ENCODE results near the gene PTTG1IP. TPM values are rescaled to one million over a fixed set of nuclear protein-coding genes. Genes with fewer than 3 reads are reported as not detected.

Gene PTTG1IP
- total RNA-seq, 1 donor from 2014 or later: 72.2 TPM

GRCh38 chr21:44869781-44870747, 3.4 kb downstream of the PTTG1IP start:
- DNase-seq (ENCODE audit: low spot score in 2 of 2): no peak
- FAIRE-seq: no peak

GRCh38 chr21:44868707-44869106, 4.8 kb downstream of the PTTG1IP start:
- no peak for FAIRE-seq

GRCh38 chr21:44867999-44868700, 5.3 kb downstream of the PTTG1IP start:
- DNase-seq (ENCODE audit: low spot score in 2 of 2) (no peak), FAIRE-seq (no peak)

More at GRCh38 chr21:44868707-44869106, 4.8 kb downstream of the PTTG1IP start:
- no peak for DNase-seq (ENCODE audit: low spot score in 2 of 2)

GRCh38 chr21:44867464-44867863, 6.0 kb downstream of the PTTG1IP start:
- DNase-seq (ENCODE audit: low spot score in 2 of 2) (no peak), FAIRE-seq (no peak)

- DNase-seq (ENCODE audit: low spot score in 2 of 2): no peak
- FAIRE-seq: no peak
Observed at GRCh38 chr21:44866780-44867179, 6.7 kb downstream of the PTTG1IP start.

GRCh38 chr21:44865561-44866280, 7.8 kb downstream of the PTTG1IP start:
- DNase-seq (ENCODE audit: low spot score in 2 of 2) (no peak), FAIRE-seq (no peak)

- DNase-seq (ENCODE audit: low spot score in 2 of 2) (no peak), FAIRE-seq (no peak)
Observed at GRCh38 chr21:44862869-44863685, 10.4 kb downstream of the PTTG1IP start.

GRCh38 chr21:44858791-44859190, 14.7 kb downstream of the PTTG1IP start:
- FAIRE-seq (no peak), DNase-seq (ENCODE audit: low spot score in 2 of 2) (no peak)

GRCh38 chr21:44858291-44858690, 15.2 kb downstream of the PTTG1IP start:
- no peak for DNase-seq (ENCODE audit: low spot score in 2 of 2)
- no peak for FAIRE-seq

GRCh38 chr21:44857127-44857892, 16.2 kb downstream of the PTTG1IP start:
- DNase-seq (ENCODE audit: low spot score in 2 of 2) (no peak), FAIRE-seq (no peak)

GRCh38 chr21:44856131-44856530, 17.4 kb downstream of the PTTG1IP start:
- DNase-seq (ENCODE audit: low spot score in 2 of 2) (no peak), FAIRE-seq (no peak)

- DNase-seq (ENCODE audit: low spot score in 2 of 2) (no peak), FAIRE-seq (no peak)
Observed at GRCh38 chr21:44855572-44855971, 17.9 kb downstream of the PTTG1IP start.

- FAIRE-seq (no peak), DNase-seq (ENCODE audit: low spot score in 2 of 2) (no peak)
Observed at GRCh38 chr21:44854664-44855446, 18.6 kb downstream of the PTTG1IP start.

- FAIRE-seq (no peak), DNase-seq (ENCODE audit: low spot score in 2 of 2) (no peak)
Observed at GRCh38 chr21:44854391-44854663, 19.2 kb downstream of the PTTG1IP start.

- DNase-seq (ENCODE audit: low spot score in 2 of 2) (no peak), FAIRE-seq (no peak)
Observed at GRCh38 chr21:44853601-44854390, 19.7 kb downstream of the PTTG1IP start.

- DNase-seq (ENCODE audit: low spot score in 2 of 2): no peak
- no peak for FAIRE-seq
Observed at GRCh38 chr21:44850905-44851657, 22.4 kb downstream of the PTTG1IP start.

- DNase-seq (ENCODE audit: low spot score in 2 of 2) (no peak), FAIRE-seq (no peak)
Observed at GRCh38 chr21:44850208-44850800, 23.2 kb downstream of the PTTG1IP start.
